PFSK-1 (cell line): Measurements from ENCODE around the gene TMEM184B.

Experiments
- REST ChIP-seq, 2 experiments: IDR thresholded peaks; 2 replicates each; pipeline versions ENCODE4 v1.6.1 to v1.8.0; 2011 to 2012; ENCODE audit warnings: low read depth in 2 of 2, low read length in 2 of 2, control low read depth in 1 of 2, inconsistent platforms in 1 of 2, mild to moderate bottlenecking in 1 of 2, moderate library complexity in 1 of 2; ENCODE audit not compliant: insufficient read depth in 1 of 2
- TAF1 ChIP-seq: IDR thresholded peaks from 2 replicates; pipeline ENCODE4 v1.6.1; 2012; ENCODE audit warnings: low read length, control low read depth, borderline replicate concordance; ENCODE audit not compliant: insufficient read depth

GRCh38 chr22:38230108-38230825 lies 42.5 kb downstream of the TMEM184B start:
- TF ChIP-seq TAF1 (no peak), REST (IDR thresholded peaks at IDR 0.05; ENCODE audit: insufficient read depth in 1 of 2, low read depth in 2 of 2, low read length in 2 of 2) (no peak)
